ENCODE measurements around the gene CISD2.
"Not testable (repeated sequence)": the region's sequence is repeated elsewhere in the genome, so short reads cannot be mapped to it uniquely, and the experiment has no call there.

Gene CISD2

GRCh38 chr4:102935716-102936115 lies 66.9 kb downstream of the CISD2 start:
- DNase-seq = no peak

GRCh38 chr4:102938063-102938462 lies 69.3 kb downstream of the CISD2 start:
- DNase-seq = not testable (repeated sequence)
